Adipose tissue (tissue), 3 donors: ENCODE results near the gene STPG1. TPM values are rescaled to one million over a fixed set of nuclear protein-coding genes. Genes with fewer than 3 reads are reported as not detected.

ENCODE experiments used
- H3K27ac ChIP-seq: one replicate; pipeline ENCODE4 v1.5.1; 2013; ENCODE audit warnings: low read depth, low read length
- WGBS, 3 donors: extraction: QIAGEN DNeasy Blood & Tissue Kit; methylation state at CpG; one replicate each; pipeline ENCODE4 v1.1.7; 2013; 5-methylcytosine and 5-hydroxymethylcytosine counted together
- polyA plus RNA-seq, 3 donors: library from polyadenylated mRNA; stranded (reverse); fragments of 200-250 nt; gene quantifications; one replicate each; pipeline ENCODE4 v1.2.3, GENCODE V29; 2013
- donor health status: healthy with polysubstance abuse.
- donor health status: Bipolar disorder and iron deficiency.
- donor health status: healthy.

The STPG1 gene
- polyA plus RNA-seq, 3 donors = 3.0 to 6.9 (median 3.3) TPM

GRCh38 chr1:24410750-24411149 lies 2.8 kb downstream of the STPG1 start:
- 90 to 97% (median 95%) methylated on average over 7 of the region's 7 CpGs for WGBS, 3 donors
- no peak overlapping the region for H3K27ac ChIP-seq

- 80 to 91% (median 83%) methylated on average over 3 of the region's 3 CpGs for WGBS, 3 donors
- H3K27ac ChIP-seq = no peak overlapping the region
These were observed 4.0 kb downstream of the STPG1 start for GRCh38 chr1:24409535-24409934.

GRCh38 chr1:24406788-24407187 lies 6.8 kb downstream of the STPG1 start:
- H3K27ac ChIP-seq = no peak overlapping the region
- 55 to 85% (median 64%) methylated on average over 1 of the region's 1 CpG for WGBS, 3 donors

DNA sequence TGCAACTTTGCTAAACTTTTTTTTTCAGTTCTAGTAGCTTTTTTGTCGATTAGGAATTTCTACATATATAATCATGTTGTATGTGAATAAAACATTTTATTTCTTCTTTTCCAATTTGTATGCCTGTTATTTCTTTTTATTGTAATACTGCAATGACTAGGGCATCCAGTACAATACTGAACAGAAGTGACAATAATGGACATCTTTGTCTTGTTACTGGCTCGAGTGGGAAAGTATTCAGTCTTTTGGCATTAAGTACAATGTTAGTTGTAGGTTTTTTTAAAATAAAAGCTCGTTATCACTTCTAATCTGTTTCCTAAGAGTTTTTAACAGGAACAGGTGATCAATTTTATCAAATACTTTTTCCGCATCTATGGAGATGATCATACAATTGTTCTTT lies 9.8 kb downstream of the STPG1 start:
- H3K27ac ChIP-seq = no peak overlapping the region
- WGBS, 3 donors = 85 to 95% (median 94%) methylated on average over 4 of the region's 4 CpGs

- WGBS, 3 donors = 36 to 92% (median 80%) methylated on average over 1 of the region's 1 CpG
These were observed 13.5 kb downstream of the STPG1 start for GRCh38 chr1:24400065-24400464.

GRCh38 chr1:24393892-24394291 lies 19.7 kb downstream of the STPG1 start:
- no peak overlapping the region for H3K27ac ChIP-seq
- 63 to 81% (median 64%) methylated on average over 6 of the region's 6 CpGs for WGBS, 3 donors

More at GRCh38 chr1:24400065-24400464, 13.5 kb downstream of the STPG1 start:
- H3K27ac ChIP-seq = no peak overlapping the region

GRCh38 chr1:24392982-24393650 lies 20.5 kb downstream of the STPG1 start:
- H3K27ac ChIP-seq = no peak overlapping the region
- 76 to 91% (median 80%) methylated on average over 4 of the region's 4 CpGs for WGBS, 3 donors

DNA sequence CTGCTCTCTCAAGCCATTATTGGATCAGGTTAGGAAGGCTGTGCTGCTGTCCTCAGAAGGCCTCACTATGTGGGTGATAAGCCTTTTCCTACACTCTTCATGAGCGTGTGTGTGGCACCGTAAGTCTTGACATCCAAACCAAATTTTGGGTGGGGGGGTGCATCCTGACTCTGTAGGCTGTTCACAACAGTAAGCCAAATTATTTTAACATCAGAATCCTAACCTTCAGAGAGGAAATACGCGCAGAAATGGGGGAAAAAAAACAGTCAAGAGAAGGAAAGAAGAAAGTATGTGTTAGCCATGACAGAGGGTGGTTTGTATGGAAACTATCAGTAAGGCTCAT lies 21.0 kb downstream of the STPG1 start:
- H3K27ac ChIP-seq = no peak overlapping the region
- WGBS, 3 donors = 83 to 92% (median 91%) methylated on average over 4 of the region's 4 CpGs

- WGBS, 3 donors = 36 to 62% (median 40%) methylated on average over 11 of the region's 11 CpGs
- no peak overlapping the region for H3K27ac ChIP-seq
These were observed 21.5 kb downstream of the STPG1 start for GRCh38 chr1:24391882-24392603.

GRCh38 chr1:24390924-24391782 lies 22.4 kb downstream of the STPG1 start:
- 9 to 16% (median 10%) methylated on average over 12 of the region's 12 CpGs for WGBS, 3 donors
- no peak overlapping the region for H3K27ac ChIP-seq

- 87 to 92% (median 92%) methylated on average over 4 of the region's 4 CpGs for WGBS, 3 donors
- H3K27ac ChIP-seq = no peak overlapping the region
These were observed 24.3 kb downstream of the STPG1 start for GRCh38 chr1:24389231-24389678.

DNA sequence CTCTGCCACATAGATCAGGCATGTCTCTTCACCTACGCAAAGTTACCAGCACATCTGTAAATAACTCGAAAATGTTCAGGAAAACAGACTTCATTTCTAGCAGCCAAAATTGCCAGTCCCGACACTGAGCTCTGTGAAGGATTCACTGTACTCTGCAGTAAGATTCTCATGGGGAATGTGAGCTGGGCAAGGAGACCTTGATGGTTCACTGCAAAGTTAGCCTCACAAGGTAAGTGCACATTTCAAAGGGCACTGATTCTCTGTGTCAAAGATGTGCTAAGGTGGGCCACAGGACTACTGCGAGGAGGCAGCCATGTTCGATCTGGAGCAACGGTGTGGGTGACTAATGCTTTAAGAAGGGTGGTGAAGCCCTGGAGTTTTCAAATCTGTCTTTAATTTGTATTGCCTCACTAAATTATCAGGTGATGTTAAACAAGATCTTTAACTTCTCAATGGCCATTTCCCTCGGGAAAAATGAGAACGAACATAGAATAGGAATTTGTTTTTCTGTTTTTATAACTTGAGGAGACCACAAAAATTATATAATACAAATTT lies 25.2 kb downstream of the STPG1 start:
- no peak overlapping the region for H3K27ac ChIP-seq
- 84 to 94% (median 90%) methylated on average over 8 of the region's 8 CpGs for WGBS, 3 donors

DNA sequence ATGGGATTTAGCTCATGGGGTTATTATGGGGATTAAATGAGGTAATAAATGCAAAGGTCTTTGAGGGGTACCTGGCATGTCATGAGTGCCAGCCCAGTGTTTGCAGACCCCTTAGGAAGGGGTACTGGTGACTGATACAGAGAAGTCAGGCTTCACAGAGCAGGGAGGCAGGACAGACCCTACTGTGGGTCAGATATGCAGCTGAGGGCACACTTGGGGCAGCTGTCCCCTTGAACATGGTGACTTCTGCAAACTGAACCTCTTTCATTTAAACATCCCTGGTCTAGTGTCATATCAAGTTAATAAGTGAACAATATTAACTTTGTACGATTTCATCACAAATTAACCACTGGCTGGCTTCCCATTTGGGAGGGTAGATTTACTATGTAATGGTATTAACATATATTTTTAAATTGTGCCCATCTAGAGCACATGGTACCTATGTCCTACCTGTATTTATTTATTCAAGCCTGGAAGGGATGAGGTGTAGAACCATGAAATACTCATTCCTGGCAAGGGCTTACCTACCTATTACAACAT lies 25.9 kb downstream of the STPG1 start:
- H3K27ac ChIP-seq = no peak overlapping the region
- 37 to 85% (median 84%) methylated on average over 1 of the region's 1 CpG for WGBS, 3 donors

- H3K27ac ChIP-seq = no peak overlapping the region
- WGBS, 3 donors = 88 to 95% (median 91%) methylated on average over 11 of the region's 11 CpGs
These were observed 26.7 kb downstream of the STPG1 start for GRCh38 chr1:24386931-24387330.

DNA sequence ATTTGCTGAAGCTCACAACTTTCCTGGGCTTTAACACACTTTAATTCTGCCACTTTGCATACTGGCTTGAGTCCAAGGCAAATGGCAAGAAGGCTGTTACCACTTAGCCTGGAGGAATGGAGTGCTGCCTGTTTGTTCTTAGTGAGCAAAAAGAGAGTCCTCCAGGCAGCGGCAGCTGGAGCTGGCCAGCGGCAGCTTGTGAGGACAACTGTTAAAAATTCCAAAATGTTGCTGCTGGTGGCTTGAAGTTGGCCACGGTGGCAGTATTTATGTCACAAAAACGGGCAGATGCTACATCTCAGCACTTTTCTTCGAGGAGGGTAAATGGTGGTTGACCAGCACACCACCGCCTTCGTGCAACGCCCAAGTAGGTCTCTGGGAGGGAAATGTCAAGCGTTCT lies 27.3 kb downstream of the STPG1 start:
- H3K27ac ChIP-seq = no peak overlapping the region
- 86 to 90% (median 89%) methylated on average over 9 of the region's 9 CpGs for WGBS, 3 donors

DNA sequence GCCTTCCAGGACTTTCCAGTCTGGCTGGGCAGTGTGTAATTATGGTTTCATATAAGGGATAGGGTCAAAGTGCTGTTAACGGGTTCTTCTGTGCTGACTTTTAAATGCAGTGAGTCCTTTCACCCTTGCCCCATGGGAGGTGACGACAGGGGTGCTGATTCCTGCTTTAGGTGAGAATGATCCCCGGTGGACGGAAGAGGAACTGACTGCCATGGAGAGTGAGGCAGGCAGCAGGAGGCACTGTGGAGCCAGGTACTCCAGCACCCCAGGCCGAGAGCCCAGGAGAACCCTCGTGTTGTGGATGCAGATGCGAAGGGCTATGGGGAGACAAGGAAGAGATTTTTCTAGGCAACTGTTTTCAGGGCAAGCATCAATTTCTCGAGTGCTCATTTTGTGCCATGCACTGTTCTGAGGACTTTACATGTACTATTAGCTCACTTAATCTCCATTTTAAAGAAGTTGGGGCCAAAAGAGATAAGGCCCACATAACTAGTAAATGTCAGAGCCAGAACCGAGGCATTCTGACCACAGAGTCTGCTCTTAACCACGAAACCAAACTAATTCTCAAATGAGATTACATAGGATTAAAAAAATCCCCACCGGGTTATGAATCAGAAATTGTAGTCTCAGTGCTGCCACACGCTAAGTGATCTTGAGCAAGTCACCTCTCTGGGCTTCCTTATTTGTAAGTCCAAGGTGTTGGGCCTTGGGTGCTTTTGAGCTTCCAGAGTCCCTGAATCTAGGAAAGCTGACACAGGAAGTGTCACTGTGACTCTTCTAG lies 28.2 kb downstream of the STPG1 start:
- 81 to 92% (median 85%) methylated on average over 12 of the region's 12 CpGs for WGBS, 3 donors
- H3K27ac ChIP-seq = no peak overlapping the region

GRCh38 chr1:24384251-24385090 lies 29.1 kb downstream of the STPG1 start:
- no peak overlapping the region for H3K27ac ChIP-seq
- WGBS, 3 donors = 74 to 89% (median 77%) methylated on average over 13 of the region's 13 CpGs
